ENCODE results near the gene TMIGD2.
"Not testable (repeated sequence)": the region's sequence is repeated elsewhere in the genome, so short reads cannot be mapped to it uniquely, and the experiment has no call there.

TMIGD2 gene

DNA sequence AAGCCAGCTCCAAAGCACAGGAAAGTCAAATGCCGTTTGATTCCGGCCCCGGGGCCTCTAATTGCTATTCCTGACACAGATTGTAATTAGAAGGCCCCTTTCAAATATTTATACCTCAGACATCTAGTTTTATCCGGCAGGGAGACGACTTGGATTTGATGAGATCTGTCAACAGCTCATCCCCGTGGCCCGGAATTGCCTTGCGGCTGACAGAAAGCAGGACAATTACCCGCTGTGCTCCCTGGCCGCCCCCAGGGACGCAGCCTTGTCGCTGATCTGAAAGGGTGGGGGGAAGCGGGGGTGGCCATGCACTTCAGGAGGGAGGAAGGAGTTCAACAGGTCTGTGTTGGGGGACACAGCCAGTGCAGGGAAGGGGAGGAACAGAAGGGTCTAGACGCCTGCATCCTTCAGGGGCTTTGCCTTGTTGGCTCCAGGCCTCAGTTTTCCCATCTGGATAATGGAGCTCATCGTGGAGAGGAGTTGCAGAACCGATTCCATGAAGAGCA is 24.9 kb downstream of the TMIGD2 start:
- H3K27ac ChIP-seq, result no peak overlapping the region

DNA sequence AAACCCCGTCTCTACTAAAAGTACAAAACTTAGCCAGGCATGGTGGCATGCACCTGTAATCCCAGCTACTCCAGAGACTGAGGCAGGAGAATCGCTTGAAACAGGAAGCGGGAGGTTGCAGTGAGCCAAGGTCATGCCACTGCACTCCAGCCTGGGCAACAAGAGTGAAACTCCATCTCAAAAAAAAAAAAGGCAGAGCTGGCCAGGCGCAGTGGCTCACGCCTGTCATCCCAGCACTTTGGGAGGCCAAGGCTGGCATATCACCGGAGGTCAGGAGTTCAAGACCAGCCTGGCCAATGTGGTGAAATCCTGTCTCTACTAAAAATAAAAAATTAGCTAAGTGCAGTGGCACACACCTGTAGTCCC is 27.9 kb downstream of the TMIGD2 start:
- not testable (repeated sequence) for H3K4me3 ChIP-seq, H3K27ac ChIP-seq

More for the DNA sequence above, 24.9 kb downstream of the TMIGD2 start:
- H3K4me3 ChIP-seq, result no peak overlapping the region

- Histone ChIP-seq H3K27ac (no peak overlapping the region), H3K4me3 (no peak overlapping the region)
Measured at GRCh38 chr19:4272894-4273293, 29.3 kb downstream of the TMIGD2 start.

GRCh38 chr19:4268816-4269430 is 33.3 kb downstream of the TMIGD2 start:
- H3K27ac ChIP-seq, result no peak overlapping the region
- H3K4me3 ChIP-seq, result no peak overlapping the region

- Histone ChIP-seq H3K4me3 (no peak overlapping the region), H3K27ac (no peak overlapping the region)
Measured at GRCh38 chr19:4267901-4268815, 34.0 kb downstream of the TMIGD2 start.

GRCh38 chr19:4267101-4267900 is 34.9 kb downstream of the TMIGD2 start:
- no peak overlapping the region for H3K27ac ChIP-seq
- no peak overlapping the region for H3K4me3 ChIP-seq

DNA sequence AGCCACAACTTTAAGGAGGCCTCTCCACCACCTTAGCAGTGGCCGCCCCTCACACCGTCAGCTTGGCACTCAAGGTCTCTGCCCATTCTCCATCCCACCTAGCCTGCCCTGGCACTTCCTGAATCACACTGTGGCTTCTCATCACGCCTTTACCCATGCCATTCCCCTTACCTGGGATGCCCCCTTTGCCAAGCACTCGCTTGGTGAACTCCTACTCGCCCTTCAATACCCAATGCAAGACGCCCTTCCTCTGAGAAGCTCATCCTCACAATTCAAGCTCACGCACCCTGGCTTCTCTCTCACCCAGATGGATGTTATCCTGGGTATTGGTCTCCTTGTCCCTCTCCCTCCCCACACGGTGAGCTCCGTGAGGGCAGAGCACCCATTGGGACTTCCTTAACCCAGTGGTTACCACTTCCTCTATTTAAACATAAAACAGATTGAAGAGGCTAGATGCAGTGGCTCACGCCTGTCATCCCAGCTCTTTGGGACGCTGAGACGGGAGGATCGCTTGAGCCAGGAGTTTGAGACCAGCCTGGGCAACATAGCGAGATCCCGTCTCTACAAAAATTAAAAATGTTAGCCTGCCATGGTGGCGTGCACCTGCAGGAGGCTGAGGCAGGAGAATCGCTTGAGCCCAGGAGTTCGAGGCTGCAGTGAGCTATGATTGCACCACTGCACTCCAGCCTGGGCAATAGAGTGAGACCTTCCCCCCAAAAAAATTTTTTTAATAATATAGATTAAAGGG is 35.8 kb downstream of the TMIGD2 start:
- no peak overlapping the region for H3K4me3 ChIP-seq
- H3K27ac ChIP-seq, result no peak overlapping the region

DNA sequence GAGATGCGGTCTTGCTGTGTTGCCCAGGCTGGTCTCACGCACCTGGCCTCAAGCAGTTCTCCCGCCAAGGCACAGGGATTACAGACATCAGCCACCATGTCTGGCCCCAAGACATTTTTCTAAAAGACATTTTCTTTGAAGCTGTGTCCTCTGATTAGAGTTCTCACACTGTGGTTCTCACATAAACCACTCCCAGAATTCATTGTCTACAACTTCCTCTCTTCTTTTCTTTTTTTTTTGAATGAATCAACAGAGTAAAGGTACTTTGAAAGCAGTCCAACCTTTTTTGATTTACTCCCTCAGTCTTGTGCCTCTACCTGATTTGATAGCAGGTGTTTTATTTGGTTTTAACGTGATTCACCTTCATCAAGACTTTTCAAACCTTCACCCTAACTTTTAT is 37.4 kb downstream of the TMIGD2 start:
- Histone ChIP-seq H3K27ac (no peak overlapping the region), H3K4me3 (no peak overlapping the region)

GRCh38 chr19:4260613-4261191 is 41.5 kb downstream of the TMIGD2 start:
- H3K4me3 ChIP-seq, result no peak overlapping the region
- no peak overlapping the region for H3K27ac ChIP-seq

DNA sequence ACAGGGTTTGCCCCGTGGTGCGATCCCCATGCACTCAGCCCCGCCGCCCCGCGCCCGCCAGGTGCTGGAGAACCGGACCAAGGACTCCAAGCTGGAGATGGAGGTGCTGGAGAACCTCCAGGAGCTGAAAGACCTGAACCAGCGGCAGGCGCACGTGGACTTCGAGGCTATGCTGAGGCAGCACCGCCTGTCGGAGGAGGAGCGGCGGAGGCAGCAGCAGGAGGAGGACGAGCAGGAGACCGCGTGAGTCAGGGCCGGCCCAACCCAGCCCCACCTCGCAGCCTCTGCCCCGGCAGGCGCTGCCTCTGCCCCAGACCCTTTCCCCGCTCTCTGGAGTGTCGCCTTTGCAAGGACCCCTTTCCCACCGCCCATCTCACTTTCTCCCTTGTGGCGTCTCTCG is 44.0 kb downstream of the TMIGD2 start:
- no peak overlapping the region for H3K4me3 ChIP-seq
- no peak overlapping the region for H3K27ac ChIP-seq

DNA sequence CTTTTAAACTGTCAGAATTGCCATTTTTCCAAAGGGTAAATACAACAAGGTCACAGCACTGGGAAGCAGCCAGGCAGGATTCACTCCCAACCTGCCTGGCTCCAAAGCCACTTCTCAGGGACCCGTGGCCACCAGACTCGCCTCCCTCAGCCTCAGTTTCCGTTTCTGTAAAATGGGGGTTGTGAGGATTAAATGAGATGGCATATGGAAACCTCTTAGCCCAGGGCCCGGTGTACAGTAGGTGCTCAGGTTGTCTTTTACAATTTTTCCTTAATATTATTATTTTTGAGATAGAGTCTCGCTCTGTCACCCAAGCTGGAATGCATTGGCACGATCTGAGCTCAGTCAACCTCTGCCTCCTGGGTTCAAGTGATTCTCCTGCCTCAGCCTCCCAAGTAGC is 45.2 kb downstream of the TMIGD2 start:
- Histone ChIP-seq H3K4me3 (no peak overlapping the region), H3K27ac (no peak overlapping the region)

GRCh38 chr19:4256563-4256962 is 45.6 kb downstream of the TMIGD2 start:
- no peak overlapping the region for H3K4me3 ChIP-seq
- no peak overlapping the region for H3K27ac ChIP-seq

GRCh38 chr19:4246767-4247593 is 55.2 kb downstream of the TMIGD2 start, which contains the start of gene YJU2:
TSS of gene YJU2 (plus strand) at chr19:4247080. CDS start at chr19:4247147, 67 bp downstream.
- peak within 1 kb of the TSS; percentile 80 to 99 (median 97) for H3K27ac ChIP-seq
- H3K4me3 ChIP-seq, result peak within 1 kb of the TSS; percentile 42 to 77 (median 57)

DNA sequence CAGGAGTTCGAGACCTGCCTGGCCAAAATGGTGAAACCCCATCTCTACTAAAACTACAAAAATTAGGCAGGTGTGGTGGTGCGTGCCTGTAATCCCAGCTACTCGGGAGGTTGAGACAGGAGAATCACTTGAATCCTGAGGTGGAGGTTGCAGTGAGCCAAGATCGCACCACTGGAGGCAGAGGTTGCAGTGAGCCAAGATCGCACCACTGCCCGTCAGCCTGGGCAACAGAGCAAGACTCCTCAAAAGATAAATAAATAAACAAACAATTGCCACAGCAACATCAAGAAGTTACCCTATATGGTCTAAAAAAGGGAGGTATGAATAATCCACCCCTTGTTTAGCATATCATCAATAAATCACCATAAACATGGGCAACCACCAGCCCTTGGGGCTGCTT is 56.3 kb downstream of the TMIGD2 start:
- not testable (repeated sequence) for H3K4me3 ChIP-seq
- peak overlapping the region in 2 of 21 experiments; percentile 97 to 98 for H3K27ac ChIP-seq
